Measurements from ENCODE around the gene TMEM140.

The TMEM140 gene

GRCh38 chr7:135175931-135176330 lies 28.1 kb downstream of the TMEM140 start:
- no peak for DNase-seq

GRCh38 chr7:135177028-135177696 lies 29.3 kb downstream of the TMEM140 start:
- DNase-seq: no peak

- no peak for DNase-seq
Measured at GRCh38 chr7:135178364-135178763, 30.5 kb downstream of the TMEM140 start.

- no peak for DNase-seq
Measured at GRCh38 chr7:135179321-135179925, 31.6 kb downstream of the TMEM140 start.

GRCh38 chr7:135180122-135180521 lies 32.2 kb downstream of the TMEM140 start:
- DNase-seq: no peak

- DNase-seq: no peak
Measured at GRCh38 chr7:135181261-135181928, 33.5 kb downstream of the TMEM140 start.

- no peak for DNase-seq
Measured at GRCh38 chr7:135181929-135182678, 34.2 kb downstream of the TMEM140 start.

- DNase-seq: no peak
Measured at GRCh38 chr7:135183478-135183877, 35.6 kb downstream of the TMEM140 start.

- no peak for DNase-seq
Measured at GRCh38 chr7:135184254-135184841, 36.5 kb downstream of the TMEM140 start.

GRCh38 chr7:135185471-135186260 lies 37.8 kb downstream of the TMEM140 start:
- DNase-seq: no peak

- DNase-seq: no peak
Measured at GRCh38 chr7:135186261-135186540, 38.3 kb downstream of the TMEM140 start.

GRCh38 chr7:135186841-135187253 lies 39.0 kb downstream of the TMEM140 start:
- no peak for DNase-seq

- DNase-seq: no peak
Measured at GRCh38 chr7:135188298-135188984, 40.6 kb downstream of the TMEM140 start.

GRCh38 chr7:135189221-135189662 lies 41.4 kb downstream of the TMEM140 start:
- no peak for DNase-seq

GRCh38 chr7:135189961-135190360 lies 42.1 kb downstream of the TMEM140 start:
- DNase-seq: no peak

- no peak for DNase-seq
Measured at GRCh38 chr7:135190703-135191102, 42.8 kb downstream of the TMEM140 start.

- DNase-seq: no peak
Measured at GRCh38 chr7:135192914-135193536, 45.2 kb downstream of the TMEM140 start.

GRCh38 chr7:135193615-135194081 lies 45.8 kb downstream of the TMEM140 start:
- DNase-seq: no peak

GRCh38 chr7:135194494-135195095 lies 46.7 kb downstream of the TMEM140 start:
- no peak for DNase-seq

- DNase-seq: no peak
Measured at GRCh38 chr7:135195156-135195555, 47.3 kb downstream of the TMEM140 start.

All from CD4-positive, alpha-beta T cell treated with Interleukin-15 for 1 hour (primary cell).